ENCODE results near the gene CABP2.

GRCh38 chr11:67521924-67522323, 1.3 kb downstream of the CABP2 start:
- TF ChIP-seq CTCF (IDR thresholded peaks at IDR 0.05; ENCODE audit: low read length) (no peak), EZH2 (IDR thresholded peaks at IDR 0.05; ENCODE audit: borderline replicate concordance, low read length) (no peak)
